Left ventricle myocardium superior (tissue), 1 donor: Measurements from ENCODE around the gene PRXL2B. TPM values are rescaled to one million over a fixed set of nuclear protein-coding genes. Genes with fewer than 3 reads are reported as not detected.

Source experiments
- ATAC-seq: fragments of 200-7000 bp; cut with Tn5 transposase; one replicate; pipeline ENCODE4 v1.9.1; 2020; ENCODE audit warnings: mild to moderate bottlenecking, moderate library complexity
- DNase-seq: peaks from one replicate; pipeline ENCODE4 v3.0.0-alpha.2; 2020
- intact Hi-C: fragments of 100-400 bp; cut with micrococcal nuclease; formaldehyde crosslinking; loops from one replicate; pipeline ENCODE4 v1.11.0; 2022
- total RNA-seq: library from RNA; stranded (reverse); fragmentation: NEBNext Ultra II Directional; extraction: Animal tissue kit (Norgen Biotek cat#: 25700); gene quantifications from one replicate; pipeline ENCODE4 v1.2.1, GENCODE V29; 2021
- donor health status: DM: no; HTN: yes; CAD: no; lungs with severe emphysema.

Gene PRXL2B
- total RNA-seq, 1 donor from 2014 or later, result 11.2 TPM

DNA sequence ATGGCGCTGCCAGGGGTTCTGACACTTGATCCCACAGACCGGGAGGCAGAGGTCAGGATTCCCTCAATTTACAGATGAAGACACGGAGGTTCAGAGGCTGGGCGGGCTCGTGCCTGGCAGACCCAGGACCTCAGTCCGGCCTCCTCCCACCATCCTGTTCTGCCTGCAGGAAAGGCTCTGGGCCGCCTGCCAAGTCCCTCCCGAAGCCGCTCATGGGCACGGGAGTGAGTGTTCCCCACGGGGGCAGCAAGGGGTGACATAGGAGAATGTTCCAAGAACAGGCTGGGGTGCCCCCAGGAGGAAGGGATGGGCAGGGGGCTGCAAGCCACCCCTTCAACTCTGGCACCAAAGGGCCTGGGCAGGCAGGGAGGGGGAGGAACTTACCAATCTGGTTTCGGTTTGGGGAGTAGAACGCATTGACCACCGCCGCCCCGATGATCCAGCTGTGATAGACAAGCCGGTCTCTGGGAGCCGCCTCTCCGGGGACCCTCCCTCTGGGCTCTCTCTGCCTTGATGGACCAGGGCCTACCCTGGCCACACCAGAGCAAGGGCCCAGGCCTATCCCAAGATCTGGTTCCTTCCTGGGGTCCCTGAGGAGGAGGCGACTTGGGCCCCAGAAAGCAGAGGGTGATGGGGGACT is 7.5 kb downstream of the PRXL2B start:
- ATAC-seq (peak; percentile 39), DNase-seq (peak; percentile 80)
- intact Hi-C loops, result no loop called here

DNA sequence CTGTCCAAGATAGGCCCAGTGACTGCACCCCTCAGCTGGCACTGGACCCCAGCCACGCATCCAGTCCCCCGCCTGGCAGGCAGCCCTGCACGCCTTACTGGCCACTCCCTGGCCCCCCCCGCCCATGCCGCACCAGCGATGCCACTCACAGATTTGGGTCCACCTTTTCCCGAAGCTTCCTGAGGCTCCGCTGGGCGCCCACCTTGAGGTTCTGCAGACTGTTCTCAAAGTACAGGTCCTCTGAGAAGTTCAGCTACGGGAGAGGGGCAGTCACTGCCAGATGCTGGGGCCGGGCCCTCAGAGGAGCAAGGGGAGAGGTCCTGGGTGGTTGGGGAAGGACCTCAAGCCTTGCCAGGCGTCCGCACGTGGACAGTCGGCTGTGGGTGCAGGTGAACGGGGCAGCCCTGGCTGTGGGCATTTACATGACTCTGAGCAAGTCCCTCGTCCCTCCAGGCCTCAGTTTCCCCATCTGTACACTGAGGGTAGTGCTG is 8.1 kb downstream of the PRXL2B start:
- ATAC-seq (no peak), DNase-seq (no peak)
- intact Hi-C loops, result no loop called here

DNA sequence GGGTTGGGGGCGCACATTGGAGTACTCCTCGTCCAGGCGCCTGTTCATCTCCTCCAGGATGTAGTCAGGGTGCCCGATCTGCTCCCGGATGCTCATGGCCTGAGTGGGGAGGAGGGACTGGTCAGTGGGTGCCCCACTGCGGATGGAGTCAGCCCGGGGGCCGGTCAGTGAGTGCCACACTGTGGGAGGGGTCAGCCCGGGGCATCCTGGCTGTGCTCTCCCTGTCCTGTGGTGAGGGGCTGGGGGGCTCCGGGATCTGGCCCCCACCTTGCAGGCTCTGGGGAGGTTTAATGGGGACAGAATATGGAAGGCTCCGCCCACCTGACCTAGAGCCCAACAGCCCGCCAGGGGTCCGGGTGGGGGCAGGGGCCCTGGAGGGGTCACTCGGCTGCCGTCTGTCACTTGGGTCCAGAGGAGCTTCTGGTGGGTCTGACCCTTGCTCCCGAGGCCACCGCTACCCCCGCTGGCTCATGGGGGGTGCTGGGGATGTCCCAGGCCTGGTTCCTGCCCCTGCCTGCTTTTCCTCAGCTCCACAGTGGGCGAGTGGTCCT is 8.8 kb downstream of the PRXL2B start:
- intact Hi-C loops, result no loop called here
- DNase-seq (no peak), ATAC-seq (no peak)

DNA sequence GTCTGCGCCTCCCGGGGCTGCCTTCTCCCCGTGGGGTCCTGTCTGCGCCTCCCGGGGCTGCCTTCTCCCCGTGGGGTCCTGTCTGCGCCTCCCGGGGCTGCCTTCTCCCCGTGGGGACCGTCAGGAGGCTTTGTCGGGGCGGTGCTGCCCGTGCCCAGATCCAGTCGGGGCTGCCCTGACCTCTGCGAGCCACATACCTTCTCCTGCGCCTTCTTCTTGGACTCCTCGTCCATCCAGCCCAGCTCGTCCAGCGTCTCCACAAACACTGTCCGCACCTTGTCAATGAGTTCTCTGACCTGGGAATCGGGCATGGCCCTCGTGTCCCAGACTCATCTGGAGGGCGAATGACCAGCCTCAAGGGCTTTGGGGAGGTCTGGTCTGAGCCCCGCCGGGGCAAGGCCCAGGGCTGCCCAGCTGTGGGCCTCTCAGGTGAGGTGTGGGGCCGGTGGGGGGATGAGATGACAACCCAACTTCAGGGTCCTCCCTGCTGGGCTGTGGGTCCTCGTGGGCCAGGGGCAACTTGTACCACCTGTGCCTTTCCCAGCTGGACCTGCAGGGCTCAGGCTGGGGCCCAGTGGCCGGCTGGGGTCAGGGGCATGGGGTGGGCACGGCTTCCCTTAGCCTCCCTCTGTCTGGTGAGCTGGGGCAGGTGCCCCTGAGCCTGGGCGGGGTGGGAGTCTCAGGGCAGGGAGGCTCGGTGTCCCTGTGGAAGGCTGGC is 9.4 kb downstream of the PRXL2B start:
- intact Hi-C loops, result no loop called here
- no peak for ATAC-seq
- DNase-seq, result no peak

DNA sequence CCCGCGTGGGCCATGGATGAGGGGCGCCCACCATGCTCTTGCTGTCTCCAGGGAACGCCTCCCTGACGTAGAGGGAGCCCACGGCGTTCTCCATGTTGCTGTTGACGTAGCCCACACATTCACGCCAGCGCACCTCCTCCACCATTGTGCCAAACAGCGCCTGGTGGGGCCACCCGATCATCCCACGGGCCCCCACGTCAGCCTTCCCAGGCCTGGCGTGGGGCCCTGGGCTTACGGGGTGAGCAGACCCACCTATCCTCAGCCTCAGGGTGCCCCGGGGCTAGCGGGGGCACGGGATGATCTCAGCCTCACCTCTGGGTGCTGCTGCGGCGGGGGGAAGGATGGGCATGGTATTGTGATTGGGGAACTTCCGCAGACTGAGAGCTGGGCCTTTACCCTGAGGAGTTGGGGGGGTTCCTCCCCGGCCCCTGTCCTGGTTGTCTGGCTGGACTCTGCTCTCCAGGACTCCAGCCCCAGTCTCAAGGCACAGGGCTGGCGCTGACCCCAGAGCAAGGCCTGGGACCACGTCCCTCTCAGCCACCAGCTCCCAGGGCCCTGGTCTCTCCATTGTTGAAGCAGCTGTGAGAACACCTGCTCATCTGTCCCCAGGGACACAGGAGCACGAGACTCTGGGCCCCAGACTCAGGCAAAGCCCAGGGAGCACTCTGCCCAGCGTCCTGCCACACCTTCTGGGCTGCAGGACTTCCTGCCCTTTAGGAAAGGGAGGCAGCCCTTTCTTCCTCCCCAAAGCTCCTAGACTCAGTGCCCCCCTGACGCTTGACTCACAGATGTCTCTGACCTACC is 10.2 kb downstream of the PRXL2B start:
- intact Hi-C loops, result no loop called here
- ATAC-seq (no peak), DNase-seq (no peak)

DNA sequence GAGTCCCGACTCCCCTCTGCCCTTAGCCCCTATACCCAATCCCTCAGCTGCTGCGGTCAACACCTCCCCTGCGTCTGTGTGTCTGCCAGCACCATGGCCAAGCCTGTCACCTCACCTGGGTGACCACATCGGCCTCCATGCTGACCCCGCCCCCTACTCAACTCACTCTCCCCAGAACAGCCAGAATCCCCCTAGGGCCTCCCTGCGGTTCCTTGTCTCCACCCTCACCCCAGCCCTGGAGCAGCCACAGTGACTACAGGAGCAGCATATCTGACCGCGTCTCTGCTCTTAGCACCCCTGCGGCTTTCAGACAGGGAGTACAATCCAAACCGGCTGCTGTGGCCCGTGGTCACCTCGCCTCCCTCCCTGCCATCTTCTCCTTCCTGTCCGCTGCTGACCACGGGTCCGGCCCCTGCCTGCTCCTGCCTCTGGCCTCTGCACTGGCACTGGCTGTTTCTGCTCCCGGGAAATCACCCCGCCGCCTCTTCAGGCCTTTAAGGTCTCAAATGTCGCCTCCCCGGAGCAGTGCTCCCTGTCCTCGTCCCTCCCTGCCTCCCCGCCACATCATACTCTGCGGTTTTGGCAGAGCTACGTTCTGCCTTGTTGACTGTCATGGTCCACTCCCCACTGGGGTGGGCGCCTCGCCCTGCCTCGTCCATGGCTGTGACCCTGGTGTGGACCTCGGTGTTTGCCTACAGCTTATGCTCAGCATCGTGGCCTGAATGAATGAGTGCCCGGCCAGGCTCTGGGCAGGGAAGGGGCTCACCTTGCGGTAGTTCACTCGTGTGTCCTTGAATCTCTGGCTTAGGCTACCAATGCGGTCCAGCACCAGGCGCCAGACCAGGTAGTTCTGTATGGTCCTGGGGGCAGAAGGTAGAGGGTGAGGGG is 11.1 kb downstream of the PRXL2B start:
- ATAC-seq (no peak), DNase-seq (no peak)
- intact Hi-C loops, result no loop called here

DNA sequence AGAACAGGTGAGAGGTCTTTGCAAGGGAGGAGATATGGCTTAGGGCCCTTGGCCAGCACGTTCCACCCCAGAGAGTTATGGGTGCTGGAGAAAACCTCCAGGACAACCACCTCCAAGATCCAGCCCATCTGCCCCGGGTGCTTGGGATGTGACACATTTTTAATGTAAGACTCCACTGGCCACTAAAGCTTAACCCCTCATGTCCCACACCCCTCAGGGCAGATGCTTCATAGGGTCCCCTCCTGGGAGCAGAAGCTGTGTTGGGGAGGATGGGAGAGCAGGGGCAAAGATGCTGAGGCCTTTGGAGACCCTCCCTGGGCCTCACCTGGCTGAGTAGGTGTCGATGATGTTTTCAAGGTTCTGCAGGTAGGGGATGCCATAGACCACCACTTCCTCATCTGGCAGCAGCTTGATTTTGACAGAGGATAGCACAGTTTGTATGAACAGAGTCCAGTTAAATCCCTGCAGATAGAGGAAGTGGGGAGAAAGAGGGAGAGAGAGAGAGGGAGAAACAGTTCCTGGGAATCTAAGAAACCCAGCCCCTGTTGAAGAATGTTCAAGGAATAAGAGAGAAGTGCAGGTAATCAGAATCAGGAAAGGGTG is 11.9 kb downstream of the PRXL2B start:
- DNase-seq, result no peak
- intact Hi-C loops, result no loop called here
- no peak for ATAC-seq

DNA sequence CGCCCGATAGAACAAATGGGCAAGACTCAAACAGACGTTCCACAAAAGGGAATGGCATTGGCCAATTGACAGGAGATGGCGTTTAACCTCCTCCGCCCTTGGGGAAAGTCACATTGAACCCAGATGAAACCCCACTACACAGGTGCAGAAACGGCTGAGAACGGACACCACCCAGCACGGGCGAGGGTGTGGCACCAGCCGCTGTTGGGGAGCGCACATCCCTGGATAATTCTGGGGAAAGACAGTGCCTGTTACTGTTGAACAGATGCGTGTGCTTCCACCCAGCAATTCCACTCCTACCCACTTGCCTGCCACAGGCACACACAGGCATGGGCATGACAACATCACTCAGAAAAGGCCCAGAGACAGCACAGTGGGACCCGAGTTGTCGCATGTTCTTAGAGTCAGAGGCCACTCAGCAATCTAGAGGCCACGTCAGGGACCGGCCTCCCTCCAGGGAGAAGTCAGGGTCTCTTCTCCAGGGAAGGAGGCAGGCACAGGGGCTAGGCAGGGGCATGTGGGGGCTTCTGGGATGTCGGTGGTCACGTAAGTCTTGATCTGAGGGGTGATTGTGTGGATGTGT is 15.2 kb downstream of the PRXL2B start:
- ATAC-seq (no peak), DNase-seq (peak; percentile 15)
- intact Hi-C loops, result no loop called here

DNA sequence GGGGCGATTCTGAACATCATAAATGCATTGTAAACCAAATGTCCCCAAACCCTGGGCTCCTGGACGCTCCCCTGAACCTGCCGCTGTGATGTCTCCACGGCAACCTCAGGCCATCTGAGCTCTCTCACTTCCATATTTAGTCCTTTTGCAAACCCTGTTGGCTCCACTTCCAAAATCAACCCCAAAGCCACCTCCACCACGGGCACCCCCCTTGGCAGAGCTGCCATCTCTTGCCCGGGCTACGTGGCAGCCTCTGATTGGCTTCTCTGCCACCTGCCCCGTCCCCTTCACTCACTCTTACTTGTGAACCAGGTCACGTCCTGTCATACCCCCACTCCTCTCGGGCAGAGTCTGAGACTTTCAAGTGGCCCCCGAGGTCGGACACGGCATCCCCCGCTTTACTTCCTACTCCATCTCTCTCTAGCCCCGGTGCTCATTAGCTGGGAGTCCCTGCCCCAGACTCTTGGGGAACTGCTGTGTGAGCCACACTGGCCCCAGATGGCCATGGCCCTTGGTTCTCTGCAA is 15.8 kb downstream of the PRXL2B start:
- no peak for ATAC-seq

DNA sequence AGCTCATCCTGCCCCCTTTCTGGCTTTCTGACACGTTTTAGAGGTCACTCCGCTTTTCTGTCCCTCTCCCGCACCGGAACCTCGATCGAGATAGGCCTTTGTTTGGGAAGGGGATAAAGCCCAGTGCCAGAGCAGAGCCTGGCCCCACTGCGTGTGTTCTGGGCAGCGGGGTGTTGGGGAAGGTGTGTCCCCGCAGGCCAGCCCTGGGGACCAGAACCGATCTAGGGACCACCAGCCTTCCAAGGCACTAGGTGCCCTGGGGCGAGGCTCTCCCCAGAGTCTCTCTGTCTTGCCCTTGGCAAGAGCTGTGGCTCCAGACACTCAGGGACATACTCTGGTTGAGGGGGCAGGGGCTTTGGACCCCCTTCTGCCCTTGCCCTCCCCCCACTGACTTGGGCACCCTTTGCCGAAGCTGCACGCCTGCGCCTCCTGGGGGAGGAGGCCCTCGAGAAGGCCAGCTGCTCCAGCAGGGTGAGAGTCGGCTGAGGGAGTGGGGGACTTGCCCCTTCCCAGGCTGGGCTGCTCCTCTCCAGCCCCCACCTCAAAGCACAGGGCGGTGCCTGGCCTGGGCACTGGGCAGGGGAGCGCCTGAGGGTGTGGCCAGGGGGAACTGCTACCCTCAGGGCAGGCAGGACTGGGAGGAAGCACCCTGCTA is 16.4 kb downstream of the PRXL2B start:
- intact Hi-C loops, result no loop called here
- no peak for ATAC-seq
- no peak for DNase-seq

More for the DNA sequence above, 15.8 kb downstream of the PRXL2B start:
- no peak for DNase-seq
- intact Hi-C loops, result no loop called here

DNA sequence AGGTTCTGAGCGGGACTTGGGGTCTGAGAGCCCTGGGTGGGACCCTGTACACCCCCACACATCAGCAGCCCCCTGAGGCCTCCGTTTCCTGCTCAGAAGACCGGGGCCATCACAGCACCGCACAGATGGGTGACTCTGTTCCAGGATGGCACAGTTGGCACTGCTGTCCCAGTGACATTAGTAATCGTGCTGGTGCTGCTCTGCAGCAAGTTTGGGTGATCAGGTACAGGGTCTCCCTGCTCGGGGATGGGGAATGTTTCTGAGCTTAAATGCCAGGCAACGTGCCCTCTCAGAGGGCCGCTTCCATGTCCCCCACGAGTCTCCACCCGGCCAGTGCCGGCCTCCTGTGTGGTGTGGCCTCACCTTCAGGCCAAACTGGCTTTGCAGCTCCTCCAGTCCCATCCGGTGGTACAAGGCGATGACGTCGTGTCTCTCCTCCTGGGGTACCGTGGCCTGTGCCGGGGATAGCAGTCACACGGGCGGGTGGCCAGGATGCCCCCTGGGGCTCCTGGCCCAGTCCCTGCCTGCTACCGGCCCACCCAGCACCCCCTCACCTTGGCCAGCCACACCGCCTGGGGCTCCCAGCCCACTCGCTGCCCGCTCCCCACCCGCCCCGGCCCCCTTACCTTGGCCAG is 17.1 kb downstream of the PRXL2B start:
- DNase-seq (no peak), ATAC-seq (no peak)
- intact Hi-C loops, result no loop called here

DNA sequence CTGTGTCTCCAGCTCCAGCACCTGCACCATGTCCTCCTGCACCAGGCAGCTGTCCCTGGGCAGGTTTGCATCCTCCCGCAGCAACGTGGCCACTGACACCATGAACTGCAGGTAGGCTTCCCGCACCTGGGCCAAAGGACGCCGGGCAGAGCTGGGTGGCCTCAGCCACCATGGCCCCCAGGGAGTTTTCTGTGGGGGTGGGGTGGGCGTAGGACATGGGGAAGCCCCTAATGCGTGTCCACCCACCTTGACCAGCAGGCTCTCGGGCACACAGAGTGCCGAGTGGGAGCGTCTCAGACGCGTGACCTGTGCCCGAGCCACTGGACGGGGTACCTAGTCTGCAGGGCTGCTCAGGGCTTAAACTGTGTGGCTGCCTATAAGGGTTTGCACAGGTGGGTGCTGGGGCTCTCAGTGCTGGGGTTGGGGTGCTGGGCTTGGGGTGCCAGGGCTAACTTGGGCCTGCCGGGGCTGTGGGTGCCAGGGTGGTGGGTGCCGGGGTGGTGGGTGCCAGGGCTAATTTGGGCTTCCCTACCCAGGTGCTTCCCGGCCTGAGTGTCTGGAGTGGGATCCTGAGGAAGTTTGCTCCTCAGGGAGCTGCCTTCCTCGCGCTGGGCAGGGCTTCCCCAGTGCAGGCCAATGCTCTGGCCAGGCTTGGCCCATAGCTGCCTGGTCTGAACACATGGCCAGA is 17.7 kb downstream of the PRXL2B start:
- DNase-seq, result no peak
- intact Hi-C loops, result no loop called here
- no peak for ATAC-seq

DNA sequence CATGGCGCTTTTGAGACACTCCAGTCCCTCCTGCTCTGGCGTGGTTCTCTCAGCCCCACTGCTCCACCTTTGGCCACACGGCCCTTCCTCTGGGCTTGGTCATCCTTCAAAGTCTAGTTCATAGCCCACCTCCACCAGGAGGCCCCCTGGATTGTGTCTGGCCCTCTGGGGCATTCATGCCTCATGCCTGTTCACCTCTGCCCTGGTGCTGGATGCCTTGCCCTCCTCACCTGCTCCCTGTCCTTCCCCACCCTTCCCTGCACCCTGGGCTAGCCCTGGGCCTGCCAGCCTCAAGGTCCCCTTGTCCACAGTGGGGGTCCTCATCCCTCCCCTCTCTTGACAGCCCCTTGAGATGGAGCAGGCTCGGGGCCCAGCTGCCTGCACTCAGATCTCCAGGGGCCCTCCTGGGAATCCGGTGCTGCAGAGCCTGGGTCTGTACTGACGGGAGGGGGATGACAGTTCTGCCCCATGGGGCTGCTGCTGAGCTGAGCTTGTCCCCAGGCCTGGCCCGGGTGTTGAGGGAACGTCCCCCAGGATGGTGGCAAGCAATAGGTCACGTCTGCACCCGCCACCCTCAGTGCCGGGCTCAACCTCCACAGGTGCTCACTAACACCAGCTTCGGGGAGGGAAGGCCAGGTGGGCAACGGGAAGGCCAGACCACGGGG is 18.4 kb downstream of the PRXL2B start:
- DNase-seq, result no peak
- ATAC-seq, result no peak
- intact Hi-C loops, result no loop called here

DNA sequence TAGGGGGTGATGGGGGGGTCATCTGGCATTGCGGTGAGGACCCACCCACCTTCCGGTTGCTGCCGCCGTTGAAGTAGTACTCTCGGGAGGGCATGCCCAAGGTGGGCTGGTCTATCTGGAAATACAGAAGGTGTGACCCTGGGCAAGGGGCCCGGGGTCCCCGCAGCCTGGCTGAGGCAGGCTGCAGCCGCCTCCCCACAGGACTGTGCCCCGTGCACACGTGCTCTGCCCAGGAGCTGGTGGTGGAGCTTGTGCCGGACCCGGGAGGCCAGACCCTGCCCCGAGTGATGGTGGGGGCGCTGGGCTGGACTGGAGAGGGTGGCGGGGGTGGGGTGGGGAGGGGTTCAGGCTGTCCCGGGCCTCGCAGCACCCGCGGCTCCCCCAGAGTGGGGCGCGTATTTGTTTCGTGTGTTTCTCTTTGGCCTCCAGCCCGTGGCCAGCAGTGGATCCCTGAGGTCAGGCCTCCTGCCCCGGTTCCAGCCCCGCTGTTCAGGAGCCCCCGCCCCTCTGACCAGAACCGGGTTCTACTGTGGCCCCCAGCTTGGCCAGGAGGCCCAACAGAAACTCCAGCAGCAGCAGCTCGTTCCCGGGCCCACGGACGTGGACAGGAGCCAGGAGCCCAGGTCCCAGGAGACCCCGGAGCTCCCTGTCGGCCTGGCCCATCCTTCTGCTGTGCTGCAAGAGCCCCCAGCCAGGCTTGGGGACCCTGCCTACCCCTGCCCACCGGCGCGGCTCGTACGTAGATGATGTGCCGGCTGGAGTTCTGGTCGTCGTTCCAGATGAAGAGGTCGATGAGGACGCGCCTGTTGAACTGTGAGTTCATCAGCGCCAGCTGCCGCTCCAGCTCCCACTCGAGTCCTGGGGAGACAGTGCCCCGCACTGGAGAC is 19.2 kb downstream of the PRXL2B start:
- intact Hi-C loops, result no loop called here
- DNase-seq (peak; percentile 29), ATAC-seq (no peak)

DNA sequence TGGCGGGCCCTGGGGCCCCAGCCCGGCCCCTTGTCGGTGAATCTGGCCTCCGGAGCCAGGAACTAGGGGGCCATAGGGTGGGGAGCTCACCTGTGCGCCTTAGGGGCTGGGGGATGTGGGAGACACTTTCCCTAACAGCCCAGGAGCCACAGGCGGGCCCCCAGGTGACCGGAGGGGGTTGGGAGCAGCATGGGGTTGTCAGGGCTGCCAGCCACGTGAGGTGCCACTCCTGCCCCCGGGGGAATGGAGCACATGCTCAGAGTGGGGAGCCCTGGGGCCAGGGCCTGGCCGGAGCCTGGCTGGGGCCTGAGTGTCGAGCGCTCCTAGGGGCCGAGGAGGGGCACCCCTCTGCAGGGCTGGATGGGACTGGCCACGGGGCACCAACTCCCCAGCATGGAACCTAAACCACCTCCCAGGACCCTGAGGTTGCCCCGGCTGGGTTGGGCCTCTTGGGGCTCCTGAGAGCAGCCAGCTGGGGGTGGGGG is 19.9 kb downstream of the PRXL2B start:
- ATAC-seq, result no peak
- peak; percentile 13 for DNase-seq
- intact Hi-C loops, result no loop called here
